Activated CD4-positive, alpha-beta memory T cell treated with anti-CD3 and anti-CD28 coated beads, Interleukin-2, amount 10 ng/mL, durations not matched to agents 7 days and 5 days (primary cell): ENCODE results near the gene PPT2. TPM values are rescaled to one million over a fixed set of nuclear protein-coding genes. Genes with fewer than 3 reads are reported as not detected.
A peak's percentile ranks its signal among the peaks of the same experiment; 100 is the strongest.
"Not testable (repeated sequence)": the region's sequence is repeated elsewhere in the genome, so short reads cannot be mapped to it uniquely, and the experiment has no call there.

Source experiments
- CTCF ChIA-PET: fragments of 350-600 bp; sonication (Branson Sonifier 250); formaldehyde crosslinking; loops from one replicate; lab custom pipeline; 2021; ENCODE audit warnings: antibody characterized with exemption, inconsistent platforms; lab: Charles Lee
- POLR2A ChIA-PET: fragments of 350-600 bp; sonication (Branson Sonifier 250); formaldehyde crosslinking; loops from one replicate; lab custom pipeline; 2021; ENCODE audit warnings: antibody characterized with exemption; lab: Charles Lee
- DNase-seq: peaks from one replicate; pipeline ENCODE4 v3.0.0-alpha.2; 2020
- H3K27ac Mint-ChIP-seq: one replicate; pipeline ENCODE4 v1.8.0; 2021; ENCODE audit warnings: mild to moderate bottlenecking, mixed read lengths
- H3K27me3 Mint-ChIP-seq: one replicate; pipeline ENCODE4 v1.8.0; 2021; ENCODE audit warnings: mixed read lengths
- H3K36me3 Mint-ChIP-seq: one replicate; pipeline ENCODE4 v1.8.0; 2021; ENCODE audit warnings: low read depth, mixed read lengths
- H3K4me1 Mint-ChIP-seq: one replicate; pipeline ENCODE4 v1.8.0; 2021; ENCODE audit warnings: mixed read lengths
- H3K4me3 Mint-ChIP-seq: one replicate; pipeline ENCODE4 v1.8.0; 2021; ENCODE audit warnings: mild to moderate bottlenecking, mixed read lengths
- H3K9me3 Mint-ChIP-seq: one replicate; pipeline ENCODE4 v1.8.0; 2021; ENCODE audit warnings: mixed read lengths
- total RNA-seq, 2 experiments: library from RNA; stranded (reverse); gene quantifications; one replicate each; pipeline ENCODE4 v1.2.3, GENCODE V29; 2021

PPT2 gene
- total RNA-seq, 2 experiments from 2014 or later: 8.3 to 9.4 TPM

- Mint-ChIP-seq H3K27me3 (no peaks in the 10 kb centered on the region), H3K9me3 (no peaks in the 10 kb centered on the region), H3K4me3 (no peak overlapping the region), H3K4me1 (peaks cover 52% of the 10 kb centered on the region), H3K27ac (peak overlapping the region; percentile 23), H3K36me3 (peaks cover 69% of the 10 kb centered on the region)
- ChIA-PET POLR2A (interaction anchor here (8.0 kb wide), 1 partner anchor 8 kb away, joined by 155 read pairs; the partner anchor contains the start of genes GPSM3 and PBX2), CTCF (interaction anchor here (0.6 kb wide), 1 partner anchor 62 kb away, joined by 3 read pairs; no protein-coding TSS in a partner anchor)
- DNase-seq: no peak
Observed at GRCh38 chr6:32183030-32183429, 29.1 kb downstream of the PPT2 start.

- Mint-ChIP-seq H3K27me3 (no peaks in the 10 kb centered on the region), H3K27ac (no peak overlapping the region), H3K9me3 (no peaks in the 10 kb centered on the region), H3K36me3 (peaks cover 72% of the 10 kb centered on the region), H3K4me1 (peaks cover 55% of the 10 kb centered on the region), H3K4me3 (no peak overlapping the region)
- ChIA-PET CTCF (no interaction called here), POLR2A (interaction anchor here (8.0 kb wide), 1 partner anchor 8 kb away, joined by 155 read pairs; the partner anchor contains the start of genes GPSM3 and PBX2)
- no peak for DNase-seq
Observed at GRCh38 chr6:32183483-32184083, 29.6 kb downstream of the PPT2 start.

GRCh38 chr6:32184084-32184640 lies 30.2 kb downstream of the PPT2 start, which contains the start of gene AGER:
TSS of gene AGER (minus strand) at chr6:32184253. CDS start at chr6:32184222, 31 bp downstream.
- Mint-ChIP-seq H3K36me3 (peaks cover 72% of the 10 kb centered on the region), H3K4me1 (peaks cover 55% of the 10 kb centered on the region), H3K27me3 (no peaks in the 10 kb centered on the region), H3K9me3 (no peaks in the 10 kb centered on the region), H3K27ac (peak within 1 kb of the TSS; percentile 31), H3K4me3 (no peak within 1 kb of the TSS)
- CTCF ChIA-PET: no interaction called here
- POLR2A ChIA-PET: no interaction called here
- DNase-seq: no peak

- DNase-seq: peak; percentile 73
- CTCF ChIA-PET, H3K27me3 Mint-ChIP-seq, H3K9me3 Mint-ChIP-seq: not testable (repeated sequence)
- Mint-ChIP-seq H3K27ac (peak overlapping the region; percentile 91), H3K4me3 (peak overlapping the region; percentile 28), H3K4me1 (peaks cover 43% of the 10 kb centered on the region), H3K36me3 (peaks cover 71% of the 10 kb centered on the region)
- POLR2A ChIA-PET: interaction anchor here (10.5 kb wide), 1 partner anchor 6 kb away, joined by 155 read pairs; the partner anchor contains the start of genes AGPAT1 and RNF5
Observed at GRCh38 chr6:32185681-32186131, 31.8 kb downstream of the PPT2 start.

- H3K27me3 Mint-ChIP-seq, CTCF ChIA-PET, DNase-seq, H3K9me3 Mint-ChIP-seq: not testable (repeated sequence)
- Mint-ChIP-seq H3K36me3 (peaks cover 70% of the 10 kb centered on the region), H3K4me3 (peak overlapping the region; percentile 28), H3K27ac (peak overlapping the region; percentile 91), H3K4me1 (peaks cover 41% of the 10 kb centered on the region)
- POLR2A ChIA-PET: interaction anchor here (10.5 kb wide), 1 partner anchor 7 kb away, joined by 155 read pairs; the partner anchor contains the start of genes AGPAT1 and RNF5
Observed at GRCh38 chr6:32186151-32186840, 32.4 kb downstream of the PPT2 start.

- Mint-ChIP-seq H3K27me3 (no peaks in the 10 kb centered on the region), H3K4me1 (peaks cover 43% of the 10 kb centered on the region), H3K27ac (peak overlapping the region; percentile 91), H3K9me3 (no peaks in the 10 kb centered on the region), H3K4me3 (peak overlapping the region; percentile 41), H3K36me3 (peaks cover 75% of the 10 kb centered on the region)
- ChIA-PET CTCF (no interaction called here), POLR2A (interaction anchor here (10.5 kb wide), 1 partner anchor 8 kb away, joined by 155 read pairs; the partner anchor contains the start of genes AGPAT1 and RNF5)
- DNase-seq: no peak
Observed at GRCh38 chr6:32187009-32187709, 33.2 kb downstream of the PPT2 start.

GRCh38 chr6:32187725-32188380 lies 33.9 kb downstream of the PPT2 start:
- ChIA-PET CTCF (interaction anchor here (0.5 kb wide), 1 partner anchor 1383 kb away, joined by 3 read pairs; no protein-coding TSS in a partner anchor), POLR2A (interaction anchor here (10.5 kb wide), 1 partner anchor 8 kb away, joined by 155 read pairs; the partner anchor contains the start of genes AGPAT1 and RNF5)
- H3K9me3 Mint-ChIP-seq, H3K27me3 Mint-ChIP-seq, DNase-seq: not testable (repeated sequence)
- Mint-ChIP-seq H3K4me1 (peaks cover 43% of the 10 kb centered on the region), H3K4me3 (peak overlapping the region; percentile 41), H3K27ac (peak overlapping the region; percentile 91), H3K36me3 (peaks cover 77% of the 10 kb centered on the region)

GRCh38 chr6:32188381-32189068 lies 34.6 kb downstream of the PPT2 start:
- Mint-ChIP-seq H3K36me3 (peaks cover 73% of the 10 kb centered on the region), H3K27me3 (no peaks in the 10 kb centered on the region), H3K27ac (peak overlapping the region; percentile 77), H3K4me1 (peaks cover 50% of the 10 kb centered on the region), H3K9me3 (no peaks in the 10 kb centered on the region), H3K4me3 (peak overlapping the region; percentile 86)
- POLR2A ChIA-PET: interaction anchor here (1.1 to 10.5 kb wide), 2 partner anchors 9 to 783 kb away, joined by 3 to 155 read pairs; partner anchors contain the start of genes AGPAT1 and RNF5
- DNase-seq: no peak
- CTCF ChIA-PET: interaction anchor here (0.5 kb wide), 1 partner anchor 1382 kb away, joined by 3 read pairs; no protein-coding TSS in a partner anchor

- no peaks in the 10 kb centered on the region for H3K27me3 Mint-ChIP-seq
- ChIA-PET CTCF (no interaction called here), POLR2A (interaction anchor here (1.1 to 10.5 kb wide), 2 partner anchors 10 to 782 kb away, joined by 3 to 155 read pairs; partner anchors contain the start of genes AGPAT1 and RNF5)
- peaks cover 56% of the 10 kb centered on the region for H3K4me1 Mint-ChIP-seq
- H3K36me3 Mint-ChIP-seq: peaks cover 67% of the 10 kb centered on the region
- no peaks in the 10 kb centered on the region for H3K9me3 Mint-ChIP-seq
- DNase-seq: no peak
- peak overlapping the region; percentile 77 for H3K27ac Mint-ChIP-seq
- peak overlapping the region; percentile 86 for H3K4me3 Mint-ChIP-seq
Observed at GRCh38 chr6:32189069-32189741, 35.3 kb downstream of the PPT2 start.

- no peak for DNase-seq
- Mint-ChIP-seq H3K4me3 (peak overlapping the region; percentile 86), H3K4me1 (peaks cover 61% of the 10 kb centered on the region), H3K27ac (peak overlapping the region; percentile 77), H3K27me3 (no peaks in the 10 kb centered on the region), H3K9me3 (no peaks in the 10 kb centered on the region), H3K36me3 (peaks cover 65% of the 10 kb centered on the region)
- ChIA-PET POLR2A (interaction anchor here (0.6 to 10.5 kb wide), 4 partner anchors 10 to 782 kb away, joined by 3 to 155 read pairs (median 8); partner anchors contain the start of genes AGPAT1, ATF6B and RNF5), CTCF (interaction anchor here (1.2 kb wide), 1 partner anchor 10 kb away, joined by 6 read pairs; no protein-coding TSS in a partner anchor)
Observed at GRCh38 chr6:32189742-32190053, 35.8 kb downstream of the PPT2 start.
